ENCODE data around the gene MANBA.

The MANBA gene

DNA sequence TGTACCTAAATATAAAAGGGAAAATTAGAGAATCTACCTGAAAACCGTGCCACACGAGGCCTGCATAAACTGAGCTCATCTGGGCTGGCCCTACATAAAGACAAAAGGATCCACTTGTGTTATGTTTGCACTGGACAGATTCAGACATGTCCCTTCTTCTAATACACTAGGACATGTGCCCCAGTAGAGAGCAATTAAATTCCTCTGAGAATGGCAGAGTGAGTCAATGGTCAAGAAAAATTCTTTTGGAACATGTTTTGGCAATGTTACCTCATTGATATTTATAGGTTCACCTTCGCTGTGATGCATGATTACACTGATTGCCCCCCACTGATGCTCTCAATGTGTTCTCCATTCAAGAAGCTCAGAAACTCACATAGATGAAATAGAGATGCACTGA is 95.2 kb downstream of the MANBA start:
- DNase-seq (ENCODE audit: low read depth): peak; percentile 10
- TF ChIP-seq, protein P1, sequence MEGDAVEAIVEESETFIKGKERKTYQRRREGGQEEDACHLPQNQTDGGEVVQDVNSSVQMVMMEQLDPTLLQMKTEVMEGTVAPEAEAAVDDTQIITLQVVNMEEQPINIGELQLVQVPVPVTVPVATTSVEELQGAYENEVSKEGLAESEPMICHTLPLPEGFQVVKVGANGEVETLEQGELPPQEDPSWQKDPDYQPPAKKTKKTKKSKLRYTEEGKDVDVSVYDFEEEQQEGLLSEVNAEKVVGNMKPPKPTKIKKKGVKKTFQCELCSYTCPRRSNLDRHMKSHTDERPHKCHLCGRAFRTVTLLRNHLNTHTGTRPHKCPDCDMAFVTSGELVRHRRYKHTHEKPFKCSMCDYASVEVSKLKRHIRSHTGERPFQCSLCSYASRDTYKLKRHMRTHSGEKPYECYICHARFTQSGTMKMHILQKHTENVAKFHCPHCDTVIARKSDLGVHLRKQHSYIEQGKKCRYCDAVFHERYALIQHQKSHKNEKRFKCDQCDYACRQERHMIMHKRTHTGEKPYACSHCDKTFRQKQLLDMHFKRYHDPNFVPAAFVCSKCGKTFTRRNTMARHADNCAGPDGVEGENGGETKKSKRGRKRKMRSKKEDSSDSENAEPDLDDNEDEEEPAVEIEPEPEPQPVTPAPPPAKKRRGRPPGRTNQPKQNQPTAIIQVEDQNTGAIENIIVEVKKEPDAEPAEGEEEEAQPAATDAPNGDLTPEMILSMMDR (conservative IDR thresholded peaks at IDR 0.05; ENCODE audit: control insufficient read depth, insufficient read depth, low read depth, low read length): no peak

GRCh38 chr4:102663073-102663472 is 97.7 kb downstream of the MANBA start:
- DNase-seq (ENCODE audit: low read depth): peak; percentile 57
- H3K4me3 ChIP-seq (ENCODE audit: control insufficient read depth, low read depth, low read length): no peak overlapping the region
- TF ChIP-seq, protein P1 (conservative IDR thresholded peaks at IDR 0.05; ENCODE audit: control insufficient read depth, insufficient read depth, low read depth, low read length): no peak

More for the DNA sequence above, 95.2 kb downstream of the MANBA start:
- H3K4me3 ChIP-seq (ENCODE audit: control insufficient read depth, low read depth, low read length): no peak overlapping the region

DNA sequence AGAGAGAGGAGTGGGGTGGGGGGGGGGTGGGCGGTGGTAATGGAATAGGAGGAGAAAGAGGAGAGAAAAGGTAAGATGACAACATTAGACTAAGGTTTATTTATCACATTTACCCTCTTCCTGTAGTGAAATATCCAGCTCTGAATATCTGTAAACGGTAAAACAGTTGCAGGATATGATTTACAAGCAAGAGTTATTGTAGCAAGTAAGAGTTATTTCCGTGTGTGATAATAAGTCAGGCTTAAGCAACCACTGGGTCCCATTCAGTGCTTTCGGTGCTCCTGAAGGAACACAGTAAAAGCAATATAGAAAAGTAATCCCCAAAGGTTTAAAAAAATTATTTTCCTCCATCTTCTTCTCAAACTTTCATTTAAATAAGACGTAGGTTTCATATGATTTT is 103.6 kb downstream of the MANBA start:
- DNase-seq (ENCODE audit: low read depth): no peak
- TF ChIP-seq, protein P1 (conservative IDR thresholded peaks at IDR 0.05; ENCODE audit: control insufficient read depth, insufficient read depth, low read depth, low read length): no peak
- no peak overlapping the region for H3K4me3 ChIP-seq (ENCODE audit: control insufficient read depth, low read depth, low read length)

GRCh38 chr4:102647117-102647516 is 113.7 kb downstream of the MANBA start:
- TF ChIP-seq, protein P1 (conservative IDR thresholded peaks at IDR 0.05; ENCODE audit: control insufficient read depth, insufficient read depth, low read depth, low read length): no peak
- H3K4me3 ChIP-seq (ENCODE audit: control insufficient read depth, low read depth, low read length): no peak overlapping the region
- no peak for DNase-seq (ENCODE audit: low read depth)

DNA sequence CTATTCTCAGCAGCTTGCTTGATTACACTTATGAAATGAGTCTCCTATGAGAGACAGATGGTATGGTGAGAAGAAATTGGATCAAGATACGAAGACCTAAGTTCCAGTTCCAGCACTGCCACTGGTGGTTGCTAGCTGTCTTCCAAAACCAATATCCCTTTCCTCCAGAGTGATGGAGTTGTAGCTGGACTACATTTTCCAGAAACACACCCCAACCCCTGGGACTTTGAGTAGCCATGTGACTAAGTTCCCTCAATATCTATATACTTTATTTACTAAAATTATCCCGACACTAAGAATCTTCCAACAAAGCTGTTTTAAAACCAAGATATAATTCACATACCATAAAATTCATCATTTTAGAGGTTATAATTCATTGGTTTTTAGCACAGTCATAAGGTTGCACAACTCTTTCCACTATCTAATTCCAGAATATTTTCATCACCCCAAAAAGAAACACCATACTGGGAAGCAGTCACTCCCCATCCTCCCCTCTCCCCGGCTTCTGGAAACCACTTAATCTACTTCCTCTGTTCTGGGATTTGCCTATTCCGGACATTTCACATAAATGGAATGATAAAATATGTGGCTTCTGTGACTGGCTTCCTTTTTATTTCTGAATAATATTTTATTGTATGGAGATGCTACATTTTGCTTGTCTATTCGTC is 118.0 kb downstream of the MANBA start:
- no peak overlapping the region for H3K4me3 ChIP-seq (ENCODE audit: control insufficient read depth, low read depth, low read length)
- DNase-seq (ENCODE audit: low read depth): peak; percentile 68
- TF ChIP-seq, protein P1 (conservative IDR thresholded peaks at IDR 0.05; ENCODE audit: control insufficient read depth, insufficient read depth, low read depth, low read length): no peak

GRCh38 chr4:102641793-102642192 is 119.0 kb downstream of the MANBA start:
- no peak for DNase-seq (ENCODE audit: low read depth)
- no peak overlapping the region for H3K4me3 ChIP-seq (ENCODE audit: control insufficient read depth, low read depth, low read length)

More at GRCh38 chr4:102641793-102642192, 119.0 kb downstream of the MANBA start:
- TF ChIP-seq, protein P1 (conservative IDR thresholded peaks at IDR 0.05; ENCODE audit: control insufficient read depth, insufficient read depth, low read depth, low read length): no peak

Measured in fibroblast of mammary gland (primary cell).